K562 (cell line): ENCODE data around the gene ASIC3. TPM values are rescaled to one million over a fixed set of nuclear protein-coding genes. Genes with fewer than 3 reads are reported as not detected.

Experiments
- ATAC-seq: fragments of 200-7000 bp; cut with Tn5 transposase; 3 replicates; pipeline ENCODE4 v1.9.1; 2020; ENCODE audit warnings: moderate library complexity
- BruUV-seq: library from RNA; stranded (reverse); fragments of 400-500 nt; replicated peaks from 2 replicates; lab custom pipeline; 2021; lab: Mats Ljungman, UMichigan
- CTCF ChIA-PET: fragments of 300-600 bp; formaldehyde crosslinking; extraction: SDS; loops from one replicate; lab custom pipeline; 2021; ENCODE audit warnings: low intra/inter-chr PET ratio; lab: Yijun Ruan, JAX
- POLR2A ChIA-PET: fragments of 300-600, 350-650 bp; sonication (Branson Sonifier 250); formaldehyde crosslinking; extraction: SDS; loops from one replicate; lab custom pipeline; 2021; ENCODE audit warnings: antibody characterized with exemption, inconsistent platforms; lab: Yijun Ruan, JAX
- DNase-seq, 4 experiments: peaks; one replicate each; pipeline versions ENCODE4 v3.0.0 to v3.0.0-alpha.2; 2011 to 2018; ENCODE audit warnings: low spot score in 3 of 4, mixed read lengths in 3 of 4; ENCODE audit errors: extremely low read depth in 1 of 4
- FAIRE-seq: peaks from 2 replicates; lab custom pipeline; 2011; peaks lifted over from hg19 to GRCh38; lab: Jason Lieb, UNC
- H2AFZ ChIP-seq: 2 replicates; pipeline ENCODE4 v1.6.0; 2011; ENCODE audit warnings: low read depth, low read length, control low read depth, inconsistent platforms
- H3K27ac ChIP-seq: fragments of 200-600 bp; 3 replicates; pipeline ENCODE4 v1.8.0; 2011; ENCODE audit warnings: low read depth, mild to moderate bottlenecking, control low read depth, inconsistent platforms, low read length, moderate library complexity, mixed read lengths; ENCODE audit errors: extremely low read depth
- H3K27me3 ChIP-seq, 2 experiments: fragments of 300-600 bp in 1 of 2; 2 replicates in 1 of 2; 3 replicates in 1 of 2; pipeline versions ENCODE4 v1.6.0 to v1.8.0; 2011; ENCODE audit warnings: inconsistent platforms in 2 of 2, low read length in 2 of 2, mild to moderate bottlenecking in 1 of 2, mixed read lengths in 1 of 2, moderate library complexity in 1 of 2; ENCODE audit not compliant: control insufficient read depth in 2 of 2, insufficient read depth in 2 of 2
- H3K36me3 ChIP-seq: fragments of 300-600 bp; 3 replicates; pipeline ENCODE4 v1.8.0; 2011; ENCODE audit warnings: mild to moderate bottlenecking, low read length, inconsistent platforms; ENCODE audit not compliant: control insufficient read depth, insufficient read depth
- H3K4me1 ChIP-seq, 2 experiments: fragments of 200-600 bp in 1 of 2; replicated peaks in 1 of 2; 2 replicates in 1 of 2; 3 replicates in 1 of 2; pipeline versions ENCODE4 v1.5.1 to v1.8.0; 2011; ENCODE audit warnings: inconsistent platforms in 2 of 2, low read length in 2 of 2, mild to moderate bottlenecking in 1 of 2, mixed read lengths in 1 of 2, moderate library complexity in 1 of 2; ENCODE audit not compliant: control insufficient read depth in 2 of 2, insufficient read depth in 2 of 2
- H3K4me2 ChIP-seq: 2 replicates; pipeline ENCODE4 v1.6.1; 2011; ENCODE audit warnings: low read length, control low read depth, inconsistent platforms, mixed read lengths; ENCODE audit not compliant: insufficient read depth
- H3K4me3 ChIP-seq: fragments of 200-600 bp; sonication (generic), shearing (Covaris generic); 2 replicates; pipeline ENCODE4 v1.5.1; 2016; ENCODE audit warnings: control low read depth, inconsistent platforms
- H3K79me2 ChIP-seq: fragments of 200-600 bp; 3 replicates; pipeline ENCODE4 v1.8.0; 2011; ENCODE audit warnings: low read length, inconsistent platforms; ENCODE audit not compliant: control insufficient read depth, insufficient read depth
- H3K9ac ChIP-seq, 2 experiments: 2 replicates each; pipeline versions ENCODE4 v1.6.0 to v1.6.1; 2011; ENCODE audit warnings: low read depth in 2 of 2, low read length in 2 of 2, control low read depth in 1 of 2, inconsistent platforms in 1 of 2, mild to moderate bottlenecking in 1 of 2, mixed read lengths in 1 of 2; ENCODE audit not compliant: insufficient read depth in 1 of 2
- H3K9me1 ChIP-seq: one replicate; pipeline ENCODE4 v1.6.0; 2011; ENCODE audit warnings: inconsistent platforms, mild to moderate bottlenecking, low read length, moderate library complexity; ENCODE audit not compliant: control insufficient read depth, insufficient read depth
- H3K9me3 ChIP-seq: replicated peaks from 2 replicates; pipeline ENCODE4 v1.5.1; 2011; ENCODE audit warnings: low read depth, low read length, inconsistent platforms; ENCODE audit not compliant: control insufficient read depth, insufficient read depth
- H4K20me1 ChIP-seq: replicated peaks from 2 replicates; pipeline ENCODE4 v1.6.1; 2011; ENCODE audit warnings: low read length, inconsistent platforms, mixed read lengths; ENCODE audit not compliant: control insufficient read depth, insufficient read depth
- ARID3A ChIP-seq: IDR thresholded peaks from 2 replicates; pipeline ENCODE4 v1.6.1; 2012; ENCODE audit warnings: low read depth, low read length, improper control_type of control experiment, borderline replicate concordance
- CBFA2T2 ChIP-seq: fragments of 450-650 bp; conservative IDR thresholded peaks from 2 replicates; pipeline ENCODE4 v1.6.1; 2017; ENCODE audit warnings: mild to moderate bottlenecking
- CCNT2 ChIP-seq: IDR thresholded peaks from 2 replicates; pipeline ENCODE4 v1.6.1; 2011; ENCODE audit warnings: borderline replicate concordance, low read depth, mild to moderate bottlenecking, moderate library complexity, mixed read lengths, low read length; ENCODE audit not compliant: insufficient read length; ENCODE audit errors: extremely low read depth
- CREM ChIP-seq: IDR thresholded peaks from 2 replicates; pipeline ENCODE4 v1.6.1; 2014; ENCODE audit warnings: antibody characterized with exemption, low read depth
- FOS ChIP-seq: IDR thresholded peaks from 3 replicates; pipeline ENCODE4 v1.6.1; 2011; ENCODE audit not compliant: insufficient read length; ENCODE audit errors: extremely low read depth
- HNRNPLL ChIP-seq: fragments of 200-400 bp; formaldehyde crosslinking; IDR thresholded peaks from 2 replicates; pipeline ENCODE4 v1.6.1; 2017; ENCODE audit warnings: low read length, low read depth, mild to moderate bottlenecking; ENCODE audit not compliant: poor library complexity, severe bottlenecking
- KLF6 ChIP-seq: fragments of 250-450 bp; sonication (Bioruptor Pico); IDR thresholded peaks from 2 replicates; pipeline ENCODE4 v1.4.0; 2020; ENCODE audit warnings: mild to moderate bottlenecking, moderate library complexity, borderline replicate concordance
- MEF2A ChIP-seq: IDR thresholded peaks from 2 replicates; pipeline ENCODE4 v1.6.1; 2011; ENCODE audit warnings: low read depth, mild to moderate bottlenecking, low read length, moderate library complexity; ENCODE audit not compliant: control insufficient read depth
- MTA2 ChIP-seq: fragments of 450-650 bp; IDR thresholded peaks from 2 replicates; pipeline ENCODE4 v1.6.1; 2016; ENCODE audit warnings: low read depth
- NCOA1 ChIP-seq: fragments of 450-650 bp; IDR thresholded peaks from 2 replicates; pipeline ENCODE4 v1.6.1; 2016; ENCODE audit warnings: low read depth
- NFIC ChIP-seq: fragments of 450-650 bp; IDR thresholded peaks from 2 replicates; pipeline ENCODE4 v1.6.1; 2017; ENCODE audit warnings: mild to moderate bottlenecking, inconsistent platforms
- NUFIP1 ChIP-seq: fragments of 450-650 bp; IDR thresholded peaks from 2 replicates; pipeline ENCODE4 v1.6.1; 2018; ENCODE audit not compliant: partially characterized antibody
- PML ChIP-seq: IDR thresholded peaks from 2 replicates; pipeline ENCODE4 v1.6.1; 2012; ENCODE audit warnings: low read length, inconsistent platforms
- POLR2AphosphoS5 ChIP-seq: IDR thresholded peaks from 2 replicates; pipeline ENCODE4 v1.6.1; 2011; ENCODE audit warnings: mild to moderate bottlenecking, low read depth, low read length, moderate library complexity; ENCODE audit not compliant: control insufficient read depth, insufficient read depth
- SIN3B ChIP-seq: fragments of 450-650 bp; IDR thresholded peaks from 2 replicates; pipeline ENCODE4 v1.6.1; 2017; ENCODE audit warnings: low read depth, mild to moderate bottlenecking, moderate library complexity
- ZNF174 ChIP-seq: fragments of 250-450 bp; sonication (Bioruptor Pico); IDR thresholded peaks from 2 replicates; pipeline ENCODE4 v1.4.0; 2020; ENCODE audit warnings: mild to moderate bottlenecking
- ZNF347 ChIP-seq: fragments of 450-650 bp; formaldehyde crosslinking; IDR thresholded peaks from 2 replicates; pipeline ENCODE4 v1.4.0; 2020; ENCODE audit warnings: low read depth, mild to moderate bottlenecking, moderate library complexity
- ZNF584 ChIP-seq: fragments of 200-800 bp; sonication (Bioruptor generic); IDR thresholded peaks from 2 replicates; pipeline ENCODE4 v1.6.1; 2016; ENCODE audit warnings: low read depth, mild to moderate bottlenecking, missing genetic modification characterization, missing compliant biosample characterization
- ZNF740 ChIP-seq, 3 experiments: fragments of 200-800 bp in 1 of 3; sonication (Bioruptor generic) in 1 of 3; sonication (generic) in 1 of 3; formaldehyde crosslinking in 1 of 3; IDR thresholded peaks; 2 replicates each; pipeline versions ENCODE4 v1.6.1 to v1.8.0; 2016 to 2022; ENCODE audit warnings: mild to moderate bottlenecking in 2 of 3, missing compliant biosample characterization in 2 of 3, missing genetic modification characterization in 2 of 3, missing genetic modification reagents in 1 of 3
- ZNF830 ChIP-seq: fragments of 250-450 bp; sonication (Bioruptor Pico); IDR thresholded peaks from 2 replicates; pipeline ENCODE4 v1.5.0; 2021; ENCODE audit warnings: mild to moderate bottlenecking
- WGBS: fragments of 100-300 bp; shearing (Covaris generic); methylation state at CpG from one replicate; pipeline ENCODE4 v1.1.6; 2016; ENCODE audit warnings: low coverage, mixed read lengths; ENCODE audit not compliant: insufficient coverage; ENCODE audit errors: missing lambda C conversion rate; 5-methylcytosine and 5-hydroxymethylcytosine counted together
- in situ Hi-C: fragments of 300-500 bp; cut with MboI; formaldehyde crosslinking; loops from 4 replicates; pipeline ENCODE4 v1.15.0; 2018; ENCODE audit warnings: inconsistent platforms, mixed read lengths
- intact Hi-C: fragments of 100-400 bp; cut with micrococcal nuclease; formaldehyde crosslinking; loops from 2 replicates; pipeline ENCODE4 v1.14.2; 2022
- polyA plus RNA-seq, 8 experiments: library from polyadenylated mRNA; depleted of rRNA in 4 of 8; stranded (reverse) in 5 of 8; unstranded in 3 of 8; fragments of >200 nt; fragmentation: Nextera tagmentation in 2 of 8; fragmentation: Illumina TruSeq in 1 of 8; extraction: Ambion mirVana in 2 of 8; extraction: Trizol in 1 of 8; gene quantifications; 2 replicates each; pipeline versions ENCODE4 v1.2.1 to v1.2.3, GENCODE V29; 2011 to 2014; ENCODE audit warnings: inconsistent platforms in 1 of 8, missing spikeins in 1 of 8
- total RNA-seq, 7 experiments: library from RNA; depleted of rRNA in 6 of 7; stranded (reverse); fragments of >200 nt in 6 of 7; fragmentation: Illumina TruSeq in 2 of 7; extraction: Trizol in 2 of 7; gene quantifications; 2 replicates each; pipeline versions ENCODE4 v1.2.1 to v1.2.3, GENCODE V29; 2011 to 2021; ENCODE audit warnings: low replicate concordance in 1 of 7

ASIC3 gene
- total and polyA plus RNA-seq, 9 of the 15 experiments (the other 6 are each of a cell fraction or from before 2014, with no cell fraction given), result 0.11 to 5.0 (median 0.87) TPM

GRCh38 chr7:151008143-151008510 lies 40.2 kb upstream of the ASIC3 start:
- no TSS peak for BruUV-seq
- TF ChIP-seq CREM, result peak; percentile 70
- 0 out of 2 replicates have a peak, but pooled peaks have one; percentile 46 for TF ChIP-seq ZNF174 (CRISPR knock-in tag)
- TF ChIP-seq FOS, result peak; percentile 59
- peak; percentile 56; the same call in 1 of the 2 replicates for TF ChIP-seq NCOA1
- no peak for TF ChIP-seq NUFIP1
- TF ChIP-seq MTA2, result peak; percentile 66
- no peak for TF ChIP-seq SIN3B
- TF ChIP-seq ARID3A, result peak; percentile 79
- TF ChIP-seq ZNF347 (CRISPR knock-in tag), result no peak
- peak; percentile 88 for TF ChIP-seq CBFA2T2
- TF ChIP-seq HNRNPLL, result peak; percentile 53
- no peak for TF ChIP-seq MEF2A
- TF ChIP-seq ZNF830 (CRISPR knock-in tag), result 0 out of 2 replicates have a peak, but pooled peaks have one; percentile 1
- TF ChIP-seq CCNT2, result peak; percentile 47
- TF ChIP-seq KLF6 (CRISPR knock-in tag), result 0 out of 2 replicates have a peak, but pooled peaks have one; percentile 12
- TF ChIP-seq ZNF584 (CRISPR knock-in tag), result peak; percentile 73; the same call in 1 of the 2 replicates
- TF ChIP-seq POLR2AphosphoS5, result peak; percentile 51; the same call in 1 of the 2 replicates
- peak; percentile 64 for TF ChIP-seq NFIC
- TF ChIP-seq PML, result peak; percentile 54
- no peak for TF ChIP-seq ZNF740 (CRISPR knock-in tag; IDR thresholded peaks at IDR 0.05)
- TF ChIP-seq ZNF740 (tag; IDR thresholded peaks at IDR 0.05), result 0 out of 4 replicates have a peak, but pooled peaks of 1 of the 2 experiments have one; percentile 1

More at GRCh38 chr7:151008143-151008510, 40.2 kb upstream of the ASIC3 start:
- POLR2A ChIA-PET, result interaction anchor here (0.6 to 8.4 kb wide), 10 partner anchors 11 to 299 kb away, joined by 3 to 146 read pairs (median 5); partner anchors contain the start of genes ABCB8 and ATG9B
- Histone ChIP-seq H4K20me1 (no peaks in the 10 kb centered on the region), H3K36me3 (peaks cover 14% of the 10 kb centered on the region; the same call in 1 of the 3 replicates), H3K4me2 (peak overlapping the region; percentile 100), H3K4me3 (peak overlapping the region; percentile 57), H3K27me3 (no peaks in the 10 kb centered on the region; a peak in 1 of 5 replicates), H3K79me2 (peaks cover 44% of the 10 kb centered on the region), H3K9me1 (no peaks in the 10 kb centered on the region), H3K27ac (peak overlapping the region; percentile 85), H3K4me1 (peaks cover 49 to 67% of the 10 kb centered on the region in 2 experiments), H2AFZ (peak overlapping the region; percentile 92), H3K9me3 (no peaks in the 10 kb centered on the region), H3K9ac (peak overlapping the region; percentile 77 to 94)
- intact Hi-C loops, result loop anchor here (1.0 to 5.0 kb wide), 8 partner anchors 14 to 224 kb away; partner anchors contain the start of genes ABCB8, CHPF2 and SLC4A2
- CTCF ChIA-PET, result interaction anchor here (0.7 to 3.5 kb wide), 7 partner anchors 11 to 109 kb away, joined by 3 to 15 read pairs (median 5); no protein-coding TSS in a partner anchor
- peak; percentile 66 for ATAC-seq
- peak; percentile 99 for FAIRE-seq
- in situ Hi-C loops, result no loop called here
- under 1% methylated on average over 11 of the region's 11 CpGs for WGBS
- peak; percentile 89 to 97 (median 92) for DNase-seq
